Lung microvascular endothelial cell (primary cell): Measurements from ENCODE around the gene OLFML2B. TPM values are rescaled to one million over a fixed set of nuclear protein-coding genes. Genes with fewer than 3 reads are reported as not detected.
A peak's percentile ranks its signal among the peaks of the same experiment; 100 is the strongest.
"Not testable (repeated sequence)": the region's sequence is repeated elsewhere in the genome, so short reads cannot be mapped to it uniquely, and the experiment has no call there.

ENCODE experiments used
- DNase-seq, 2 donors: peaks; one replicate each; pipeline versions ENCODE4 v3.0.0 to v3.0.0-alpha.2; 2010; ENCODE audit warnings: low read depth in 2 of 2
- total RNA-seq: library from RNA; depleted of rRNA; stranded (reverse); fragments of >200 nt; gene quantifications from 2 replicates; pipeline ENCODE4 v1.2.1, GENCODE V29; 2014

Gene OLFML2B
- total RNA-seq, result 0.22 TPM in 1 of 2 replicates, not detected in the other

DNA sequence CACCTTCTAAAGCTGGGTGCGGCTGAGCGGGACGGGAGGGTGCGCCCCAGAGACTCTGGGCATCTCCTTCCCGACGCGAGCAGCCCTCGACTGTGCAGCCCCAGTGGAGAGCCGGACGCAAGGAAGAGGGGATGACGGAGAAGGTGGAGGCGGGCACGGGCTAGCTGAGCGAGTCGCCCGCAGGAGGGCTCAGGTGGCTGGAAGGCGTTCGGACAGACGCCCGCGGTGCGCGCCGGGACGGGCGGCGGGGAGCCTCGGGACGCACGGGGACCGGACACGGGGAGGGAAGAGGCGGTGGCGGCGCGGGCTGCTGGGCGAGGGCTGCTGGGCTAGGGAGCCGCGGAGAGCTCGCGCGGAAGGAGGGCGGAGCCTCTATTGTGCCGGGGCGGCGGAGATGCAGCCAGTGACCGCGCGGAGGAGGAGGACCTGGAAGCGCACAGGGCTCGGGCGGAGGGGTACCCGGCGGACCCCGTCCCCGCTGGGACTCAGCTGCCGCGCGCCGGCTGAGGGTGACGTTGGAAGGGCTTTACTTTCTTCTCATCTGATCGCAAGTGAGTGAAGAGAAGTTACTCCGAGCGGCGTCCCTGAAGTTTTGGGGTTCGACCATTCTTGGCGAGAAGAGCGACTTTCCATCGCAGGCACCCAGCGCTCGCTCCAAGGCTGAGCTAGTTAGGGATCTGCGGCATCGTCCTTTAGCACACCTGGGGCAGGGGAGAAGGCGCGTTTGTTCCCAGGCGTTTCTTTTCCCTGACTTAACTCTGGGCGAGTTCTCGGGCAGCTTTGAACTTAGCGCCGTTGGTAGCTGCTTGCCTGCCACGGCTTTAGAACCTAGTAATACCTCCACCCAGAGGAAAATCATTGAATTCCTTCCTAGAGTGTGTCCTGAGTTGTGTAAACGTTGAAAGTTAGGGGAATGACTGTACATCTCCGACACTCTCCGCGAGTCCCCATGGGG lies at the start of gene OLFML2B:
OLFML2B (minus strand) TSS at position 323 of the 955 bp plus-strand sequence. CDS start 439 bp downstream, outside the sequence.
- peak; percentile 57 to 72 for DNase-seq

DNA sequence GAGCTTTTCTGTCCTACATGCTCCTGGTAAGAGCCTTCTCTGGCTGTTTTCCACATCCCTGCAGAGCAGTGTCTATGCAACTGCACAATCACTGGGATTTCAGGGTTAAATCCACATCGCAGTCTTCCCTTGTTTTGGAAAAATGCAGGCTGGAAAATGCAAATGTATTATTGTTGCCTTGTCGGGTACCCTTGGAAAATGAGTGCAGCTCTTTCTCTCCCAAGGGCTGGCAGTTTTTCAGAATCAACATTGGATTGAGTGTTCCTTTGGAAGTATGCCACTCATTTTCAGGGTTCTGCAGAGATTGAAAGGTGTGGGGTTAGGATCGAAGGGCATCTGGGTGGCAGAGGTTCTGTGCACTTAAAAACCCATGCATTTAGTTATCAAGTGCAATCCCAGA lies 49.1 kb upstream of the OLFML2B start:
- peak in 1 of 2 donors; percentile 9 for DNase-seq

DNA sequence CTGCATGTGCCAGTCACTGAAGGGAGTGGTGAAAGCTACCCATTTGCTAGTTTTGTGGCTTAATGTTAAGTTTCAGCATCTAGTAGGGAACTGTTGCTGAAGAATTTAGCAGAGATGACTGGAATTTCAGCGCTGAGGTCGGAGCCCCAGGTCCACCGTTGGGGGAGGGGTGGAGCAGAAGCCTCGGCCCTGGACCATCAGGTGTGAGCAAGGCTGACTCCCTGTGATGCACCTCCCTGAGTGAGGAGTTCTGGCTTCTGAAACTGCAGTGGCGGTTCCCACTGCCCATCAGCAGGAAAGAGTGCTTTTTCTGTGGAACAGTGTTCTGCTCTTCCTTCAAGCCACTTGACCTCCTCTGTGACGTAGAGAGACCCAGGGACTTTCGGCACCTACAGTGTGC lies 47.2 kb upstream of the OLFML2B start:
- DNase-seq, result no peak

DNA sequence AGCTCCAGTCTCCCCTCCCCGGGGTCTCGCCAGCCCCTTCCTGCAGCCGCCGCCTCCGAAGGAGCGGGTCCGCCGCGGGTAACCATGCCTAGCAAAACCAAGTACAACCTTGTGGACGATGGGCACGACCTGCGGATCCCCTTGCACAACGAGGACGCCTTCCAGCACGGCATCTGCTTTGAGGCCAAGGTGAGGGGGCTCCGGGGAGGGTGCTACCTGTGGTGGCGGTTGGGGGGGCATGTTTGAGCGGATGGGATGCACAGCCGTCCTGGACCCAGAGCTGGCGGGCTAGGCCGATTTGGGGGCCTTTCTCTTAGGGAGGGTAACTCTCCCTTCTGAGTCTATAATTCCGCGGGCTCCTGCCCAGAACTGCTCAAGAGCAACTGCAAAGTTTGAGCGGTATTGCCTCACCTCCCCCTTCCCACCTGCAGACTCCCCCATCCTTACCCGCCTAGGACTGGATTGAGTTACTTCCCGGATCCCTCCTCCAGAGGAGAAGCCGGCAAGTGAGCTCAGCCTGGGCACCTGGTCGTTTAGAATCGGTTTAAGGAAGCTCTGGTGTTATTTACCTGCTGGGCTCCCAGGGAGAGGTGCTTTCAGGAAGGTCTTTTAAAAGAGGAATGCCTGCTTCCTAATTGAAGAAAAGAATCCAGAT lies 46.6 kb upstream of the OLFML2B start:
- no peak for DNase-seq

DNA sequence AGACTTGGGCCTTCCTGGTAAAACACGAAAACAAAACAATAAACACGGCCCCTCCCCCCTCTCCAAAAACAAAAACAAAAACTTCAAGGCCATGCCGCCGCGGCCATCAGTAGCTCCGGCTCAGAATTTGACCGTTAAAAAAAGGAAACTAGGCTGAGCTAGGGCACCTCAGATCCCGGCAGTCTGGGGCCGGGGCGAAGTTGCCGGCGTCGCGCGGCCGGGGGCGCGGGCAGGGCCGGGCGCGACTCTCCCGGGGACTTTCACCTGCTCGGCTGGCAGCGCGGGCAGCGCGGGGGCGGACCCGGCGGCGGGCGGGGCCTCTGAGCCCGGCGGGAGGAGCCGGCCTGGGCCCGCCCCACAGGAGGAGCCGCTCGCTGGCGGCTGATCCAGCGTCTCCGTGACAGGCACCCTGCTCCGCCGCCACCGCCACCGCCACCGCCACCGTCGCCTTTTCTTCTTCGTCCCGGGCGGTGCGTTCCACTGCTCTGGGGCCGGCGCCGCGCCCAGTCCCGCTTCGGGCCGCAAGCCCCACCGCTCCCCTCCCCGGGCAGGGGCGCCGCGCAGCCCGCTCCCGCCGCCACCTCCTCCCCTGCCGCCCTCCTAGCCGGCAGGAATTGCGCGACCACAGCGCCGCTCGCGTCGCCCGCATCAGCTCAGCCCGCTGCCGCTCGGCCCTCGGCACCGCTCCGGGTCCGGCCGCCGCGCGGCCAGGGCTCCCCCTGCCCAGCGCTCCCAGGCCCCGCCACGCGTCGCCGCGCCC lies 45.8 kb upstream of the OLFML2B start, which contains the start of gene NOS1AP:
NOS1AP (plus strand) TSS at position 358 of the 760 bp plus-strand sequence. CDS start 487 bp downstream, outside the sequence.
- peak; percentile 64 to 67 for DNase-seq

DNA sequence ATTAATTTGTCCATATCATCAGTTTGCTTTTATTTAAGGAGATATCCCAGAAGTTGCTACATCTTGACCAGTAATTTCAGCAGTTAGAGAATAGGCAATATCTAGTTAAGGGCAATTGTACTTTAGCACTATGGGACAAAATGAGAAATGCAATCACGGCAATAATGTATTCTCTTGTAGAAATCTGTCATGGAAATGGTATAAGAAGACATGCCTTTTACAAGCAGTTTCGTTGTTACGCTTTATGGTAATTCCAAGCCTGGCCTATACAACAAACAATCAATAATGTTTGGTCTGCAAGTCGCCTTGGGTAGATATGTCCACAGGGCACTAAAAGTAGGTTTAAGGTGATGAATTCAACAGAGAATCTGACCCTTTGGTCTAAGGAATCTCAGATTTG lies 44.6 kb upstream of the OLFML2B start:
- no peak for DNase-seq

DNA sequence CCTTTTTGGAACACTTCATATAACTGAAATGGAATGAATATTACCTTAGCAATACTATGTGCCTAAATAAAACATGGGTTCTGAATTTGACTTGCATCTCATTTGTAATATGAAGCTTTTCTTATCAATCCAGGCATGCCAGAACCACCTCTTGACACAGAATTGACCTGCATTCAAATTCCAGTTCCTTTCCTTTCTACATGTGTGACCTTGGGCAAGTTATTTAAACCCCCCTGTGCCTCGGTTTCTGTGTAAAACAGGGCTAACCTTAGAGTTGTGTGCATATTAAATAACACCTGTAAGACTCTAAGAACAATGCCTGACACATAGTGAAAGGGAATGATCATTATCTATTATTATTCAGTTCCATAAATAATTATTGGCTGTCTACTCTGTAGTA lies 43.8 kb upstream of the OLFML2B start:
- DNase-seq, result no peak

DNA sequence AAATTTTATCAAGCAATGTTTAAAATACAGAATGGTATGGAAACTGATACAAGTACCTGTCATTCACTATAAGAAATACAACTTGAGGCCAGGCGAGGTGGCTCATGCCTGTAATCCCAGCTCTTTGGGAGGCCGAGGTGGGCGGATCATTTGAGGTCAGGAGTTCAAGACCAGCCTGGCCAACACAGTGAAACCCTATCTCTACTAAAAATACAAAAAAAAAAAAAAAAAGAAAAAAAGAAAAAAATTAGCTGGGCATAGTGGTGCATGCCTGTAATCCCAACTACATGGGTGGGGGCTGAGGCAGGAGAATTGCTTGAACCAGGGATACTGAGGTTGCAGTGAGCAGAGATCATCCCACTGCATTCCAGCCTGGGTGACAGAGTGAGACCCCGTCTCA lies 43.2 kb upstream of the OLFML2B start:
- DNase-seq, result not testable (repeated sequence)

DNA sequence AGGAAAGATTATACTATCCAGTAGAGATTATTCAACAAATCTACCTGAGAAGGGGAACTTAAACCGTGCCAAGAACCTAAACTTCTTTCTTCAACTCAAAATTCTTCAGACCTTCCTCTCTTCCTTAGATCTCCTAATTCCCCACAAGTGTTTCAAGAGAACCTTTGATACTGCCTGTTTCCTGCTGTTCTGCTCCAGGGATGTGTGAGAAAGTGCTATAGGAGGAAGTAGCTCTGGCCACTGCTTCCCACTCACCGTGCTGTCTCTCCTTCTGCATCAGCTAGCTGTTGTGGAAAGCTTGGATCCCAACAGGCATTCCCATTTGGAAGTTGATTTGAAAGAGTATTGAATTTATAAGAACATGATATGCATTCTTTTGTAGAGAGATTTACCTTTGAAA lies 41.3 kb upstream of the OLFML2B start:
- no peak for DNase-seq

DNA sequence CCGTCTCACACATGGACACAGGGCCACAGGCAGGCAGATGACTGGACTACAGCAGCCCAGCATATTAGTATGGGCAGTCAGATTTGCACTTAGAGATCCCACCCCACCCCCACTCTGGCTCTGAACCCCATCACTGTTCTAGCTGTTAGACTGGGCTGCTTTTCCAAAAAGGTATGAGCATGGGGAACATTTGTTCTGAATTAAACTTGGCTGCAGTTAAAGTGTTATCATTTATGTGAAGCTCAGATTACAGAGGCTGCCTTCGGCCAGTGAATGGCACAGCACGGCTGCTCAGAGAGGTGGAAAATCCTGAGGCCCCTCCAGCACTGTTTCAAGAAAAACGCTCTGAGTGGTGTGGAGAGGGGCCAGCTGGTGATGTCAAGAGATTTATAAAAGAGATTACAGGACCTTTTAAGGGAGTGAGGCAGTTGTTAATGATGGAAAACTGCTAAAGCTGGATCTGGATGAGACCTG lies 38.9 kb upstream of the OLFML2B start:
- no peak for DNase-seq

DNA sequence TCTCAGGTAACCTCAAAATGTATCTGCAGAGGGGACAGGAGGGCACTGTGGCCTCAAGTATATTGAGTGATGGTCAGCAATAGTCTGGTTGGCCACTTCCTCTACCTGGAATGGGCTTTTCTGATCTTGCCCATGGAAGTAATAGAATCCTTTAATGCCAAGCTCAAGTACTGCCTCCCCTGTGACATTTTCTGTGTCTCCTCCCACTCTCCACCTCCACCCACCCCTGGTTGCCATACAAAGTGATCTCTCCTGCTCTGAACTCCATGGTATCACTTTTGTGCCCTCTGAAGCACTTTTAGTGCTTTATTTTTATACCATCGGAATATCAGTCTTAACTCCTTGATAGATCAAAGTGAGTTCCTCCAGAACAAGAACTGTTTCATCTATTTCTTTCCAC lies 36.6 kb upstream of the OLFML2B start:
- DNase-seq, result no peak

DNA sequence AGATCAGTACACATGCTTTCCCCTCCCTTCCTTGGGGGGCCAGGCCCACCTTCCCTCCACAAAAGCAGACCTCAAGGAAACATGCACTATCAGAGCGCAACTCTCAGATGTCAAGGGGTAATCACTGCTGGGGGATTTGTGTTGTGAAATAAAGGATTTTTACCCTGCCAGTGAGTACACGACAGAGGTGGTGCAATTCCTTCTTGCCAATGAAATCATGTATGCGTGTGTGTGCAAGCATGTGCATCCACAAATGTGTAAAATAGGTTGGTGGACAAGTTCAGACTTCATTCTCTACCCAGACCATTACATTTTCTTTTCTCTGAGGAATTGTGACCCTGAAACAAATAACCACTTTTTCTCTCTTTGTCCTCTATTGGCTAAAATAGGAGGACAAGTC lies 36.1 kb upstream of the OLFML2B start:
- no peak for DNase-seq

DNA sequence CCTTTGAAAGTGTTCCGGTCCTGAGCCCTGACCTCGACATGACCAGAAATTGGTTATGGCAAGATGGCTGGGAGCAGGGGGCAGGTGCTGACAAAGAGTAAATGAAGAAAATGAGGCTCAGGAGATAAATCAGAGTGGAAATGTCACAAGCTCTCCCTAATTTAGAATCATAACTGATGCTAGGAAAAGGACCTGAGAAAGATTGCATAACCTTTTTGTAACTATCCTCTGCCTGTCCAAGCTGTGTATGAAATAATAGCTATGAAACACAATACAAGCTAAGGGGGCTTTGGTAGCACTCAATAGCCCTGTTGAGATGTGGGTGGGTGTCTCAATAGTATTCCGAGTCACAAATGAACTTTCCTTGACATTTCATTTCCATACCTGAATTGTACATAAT lies 32.9 kb upstream of the OLFML2B start:
- DNase-seq, result no peak

DNA sequence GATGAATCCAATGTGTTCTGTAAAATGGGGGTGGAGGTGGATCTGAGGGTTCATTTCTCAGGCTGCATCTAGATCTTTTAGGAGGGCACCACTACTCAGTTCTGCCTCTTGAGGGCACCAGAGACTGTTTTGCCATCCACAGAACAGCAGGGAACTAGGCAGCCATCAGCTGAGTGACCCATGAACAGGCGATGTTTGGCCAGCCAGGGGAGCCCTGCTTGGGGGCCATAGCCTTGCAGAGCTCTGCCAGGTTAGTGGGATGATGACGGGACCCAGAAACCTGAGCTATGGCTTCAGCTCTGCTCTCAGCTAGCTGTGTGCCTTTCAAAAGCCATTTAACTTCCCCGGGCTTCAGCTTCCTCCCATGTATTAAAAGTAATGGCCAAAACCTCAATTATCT lies 32.4 kb upstream of the OLFML2B start:
- DNase-seq, result peak; percentile 77 to 82

DNA sequence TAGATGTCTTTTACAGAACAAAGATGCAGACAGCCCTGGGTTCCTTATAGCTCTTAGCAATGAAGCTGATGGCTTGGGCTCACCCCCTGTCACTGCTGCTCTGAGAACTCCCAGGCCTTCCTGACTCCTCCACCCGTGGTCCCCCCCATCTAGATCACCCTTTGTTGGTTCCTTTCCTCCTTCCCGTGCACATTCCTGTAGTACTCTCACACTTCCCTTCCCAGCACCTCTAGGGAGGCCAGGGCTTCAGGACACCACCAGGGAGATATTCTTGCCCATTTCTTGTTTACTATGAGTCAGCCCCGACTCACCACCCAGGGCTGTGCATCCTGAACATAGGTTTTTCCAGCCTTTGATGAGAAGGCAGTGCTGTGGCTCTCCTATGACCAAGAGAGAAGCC lies 31.4 kb upstream of the OLFML2B start:
- DNase-seq, result peak; percentile 30 to 96

DNA sequence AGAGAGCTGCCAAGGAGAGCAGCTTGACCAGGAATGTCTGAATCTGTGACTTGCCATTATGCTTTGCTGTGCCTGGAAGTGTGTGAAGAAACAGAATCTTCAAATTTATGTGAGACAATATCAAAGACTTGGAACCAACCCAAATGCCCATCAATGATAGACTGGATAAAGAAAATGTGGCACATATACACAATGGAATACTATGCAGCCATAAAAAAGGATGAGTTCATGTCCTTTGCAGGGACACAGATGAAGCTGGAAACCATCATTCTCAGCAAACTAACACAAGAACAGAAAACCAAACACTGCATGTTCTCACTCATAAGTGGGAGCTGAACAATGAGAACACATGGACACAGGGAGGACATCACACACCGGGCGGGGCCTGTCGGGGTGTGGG lies 30.3 kb upstream of the OLFML2B start:
- not testable (repeated sequence) for DNase-seq

DNA sequence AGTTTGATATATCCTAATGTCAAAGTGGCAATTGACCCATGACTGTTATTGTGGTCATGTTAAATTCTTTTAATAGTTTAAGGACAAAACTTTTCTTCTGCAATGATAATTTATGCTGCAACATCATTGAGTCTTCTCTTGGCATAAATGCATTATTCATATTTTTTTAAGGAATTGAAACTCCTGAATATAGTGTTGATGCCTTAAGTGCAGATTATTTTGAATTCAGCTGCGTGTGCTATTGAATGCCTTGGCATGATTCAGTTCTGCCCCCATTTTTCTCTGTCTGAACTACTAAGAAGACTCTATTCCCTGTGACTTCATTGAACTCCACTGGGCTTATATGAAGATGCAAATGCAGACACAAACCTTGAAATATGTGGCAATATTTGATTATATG lies 23.3 kb upstream of the OLFML2B start:
- DNase-seq, result no peak

DNA sequence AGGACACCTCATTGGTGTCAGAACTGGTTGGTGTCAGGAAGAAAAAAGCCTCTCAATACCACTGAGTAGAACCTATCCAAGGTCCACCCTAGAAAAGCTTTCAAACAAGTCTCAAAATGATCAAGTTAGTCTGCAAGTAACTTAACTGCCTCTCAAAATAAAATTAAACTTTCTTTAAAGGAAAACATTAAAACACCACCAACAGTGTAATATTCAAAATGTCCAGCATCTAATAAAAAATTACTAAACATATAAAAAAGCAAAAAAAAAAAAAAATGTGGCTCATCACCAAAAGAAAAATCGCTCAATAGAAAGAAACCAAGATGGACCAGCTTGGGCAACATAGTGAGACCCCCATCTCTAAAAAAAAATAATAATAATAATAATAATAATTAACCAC lies 18.7 kb upstream of the OLFML2B start:
- DNase-seq, result no peak

DNA sequence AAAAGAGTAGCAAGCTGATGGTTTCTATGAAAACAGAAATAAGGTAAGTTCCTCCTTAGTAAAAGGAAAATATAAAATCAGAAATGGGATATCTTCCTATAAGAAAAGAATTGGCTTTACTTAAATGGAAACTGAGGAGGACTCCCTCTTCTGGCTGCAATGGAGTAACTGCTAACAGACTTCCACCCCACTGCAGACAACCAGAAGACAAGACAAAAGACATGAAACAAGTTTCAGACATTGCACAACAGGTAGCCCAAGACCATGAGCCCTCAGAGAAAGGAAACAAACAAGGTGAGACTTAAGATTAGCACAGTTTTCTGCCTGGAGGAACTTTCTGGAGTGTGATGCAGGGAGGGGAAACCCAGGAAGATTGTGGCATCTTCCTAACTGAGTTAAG lies 17.0 kb upstream of the OLFML2B start:
- DNase-seq, result peak; percentile 43 to 57

DNA sequence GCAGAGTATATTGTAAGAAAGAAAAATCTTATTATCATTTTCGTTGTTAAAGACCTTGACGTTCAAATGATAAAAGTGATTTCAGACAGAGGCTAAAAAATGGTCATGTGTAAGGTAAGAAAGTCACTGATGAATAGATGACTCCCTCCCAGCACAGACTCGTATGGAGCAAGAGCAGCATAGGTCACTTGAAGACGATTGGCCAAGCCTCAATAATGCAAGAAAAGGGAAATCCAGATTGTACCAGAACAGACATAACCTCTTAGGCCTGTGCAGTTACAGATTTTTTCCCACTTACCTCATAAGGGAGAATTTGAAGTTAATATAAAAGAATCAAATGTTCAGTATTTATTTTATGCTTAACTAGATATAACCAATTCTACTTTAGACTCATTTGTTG lies 16.3 kb upstream of the OLFML2B start:
- no peak for DNase-seq

DNA sequence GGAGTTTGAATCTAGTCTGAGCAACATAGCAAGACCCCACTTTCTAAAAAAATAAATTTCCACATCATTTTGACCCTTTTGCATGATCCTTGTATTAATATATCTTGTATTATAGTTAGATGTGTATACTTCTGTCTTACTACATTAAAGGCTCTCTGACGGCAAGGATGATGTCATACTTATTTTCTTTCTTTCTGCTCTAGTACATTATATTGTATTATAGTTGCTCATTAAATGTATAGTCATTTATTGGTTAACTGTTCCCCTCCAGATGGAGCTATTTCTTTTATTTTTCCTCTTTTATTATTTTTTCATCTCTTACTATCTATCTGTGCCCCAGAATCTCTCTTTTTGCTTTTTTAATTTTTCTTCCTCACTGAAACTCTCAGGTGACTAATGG lies 15.0 kb upstream of the OLFML2B start:
- DNase-seq, result no peak

DNA sequence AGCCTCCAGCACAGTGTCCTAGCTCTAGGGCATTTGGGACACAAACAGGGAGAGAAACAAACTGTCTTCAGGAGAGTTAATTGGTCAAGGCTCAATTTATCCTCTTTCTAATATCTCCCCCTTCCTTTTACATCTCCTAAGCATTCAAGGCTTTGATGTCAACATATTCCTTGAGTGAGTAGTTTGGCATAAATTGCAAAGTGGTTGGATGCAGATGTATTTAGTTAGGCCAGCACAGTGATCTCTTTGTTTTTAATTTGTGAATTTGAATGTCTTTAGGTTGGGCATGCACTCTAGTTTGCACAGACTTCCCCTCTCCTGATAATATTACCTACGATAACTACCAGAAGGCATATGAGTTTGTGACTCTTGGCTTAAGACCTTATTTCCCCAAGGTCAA lies 12.5 kb upstream of the OLFML2B start:
- no peak for DNase-seq
